NB4 (cell line): Measurements from ENCODE around the gene RBFOX1.

ENCODE experiments used
- CTCF ChIP-seq: IDR thresholded peaks from one replicate; pipeline ENCODE4 v1.5.1; 2012; ENCODE audit warnings: low read depth, low read length
- MAX ChIP-seq: IDR thresholded peaks from 2 replicates; pipeline ENCODE4 v1.6.1; 2011; ENCODE audit warnings: low read depth, low read length
- POLR2A ChIP-seq: IDR thresholded peaks from 2 replicates; pipeline ENCODE4 v1.6.1; 2011; ENCODE audit warnings: mild to moderate bottlenecking; ENCODE audit not compliant: insufficient read length; ENCODE audit errors: extremely low read depth

- TF ChIP-seq CTCF (no peak), POLR2A (no peak), MAX (no peak)
Measured at GRCh38 chr16:7722761-7723160, 390.1 kb downstream of the RBFOX1 start.
